SK-N-SH (cell line): Measurements from ENCODE around the gene PDS5A.

ENCODE experiments used
- CTCF ChIP-seq: fragments of 200-600 bp; sonication (generic); IDR thresholded peaks from 2 replicates; pipeline ENCODE4 v1.6.1; 2017; ENCODE audit warnings: antibody characterized with exemption, mild to moderate bottlenecking, moderate library complexity
- ELF1 ChIP-seq: IDR thresholded peaks from 2 replicates; pipeline ENCODE4 v1.4.0; 2012
- EP300 ChIP-seq, 2 experiments: IDR thresholded peaks; 2 replicates each; pipeline versions ENCODE4 v1.4.0 to v1.6.1; 2012; ENCODE audit warnings: borderline replicate concordance in 1 of 2, low read depth in 1 of 2, low read length in 1 of 2
- FOXM1 ChIP-seq: IDR thresholded peaks from 2 replicates; pipeline ENCODE4 v1.4.0; 2012; ENCODE audit warnings: low read depth, mild to moderate bottlenecking
- GATA2 ChIP-seq: sonication (generic); formaldehyde crosslinking; IDR thresholded peaks from 2 replicates; pipeline ENCODE4 v1.5.0; 2020; ENCODE audit warnings: mild to moderate bottlenecking, missing genetic modification reagents
- IRF3 ChIP-seq: fragments of 150-350 bp; IDR thresholded peaks from 2 replicates; pipeline ENCODE4 v1.6.1; 2016; ENCODE audit warnings: mild to moderate bottlenecking, low read depth, low read length
- MAX ChIP-seq: IDR thresholded peaks from 2 replicates; pipeline ENCODE4 v1.4.0; 2012; ENCODE audit warnings: low read depth
- MXI1 ChIP-seq: IDR thresholded peaks from 2 replicates; pipeline ENCODE4 v1.6.1; 2012; ENCODE audit warnings: mild to moderate bottlenecking, low read depth, low read length, improper control_type of control experiment
- POLR2AphosphoS5 ChIP-seq: IDR thresholded peaks from 2 replicates; pipeline ENCODE4 v1.6.1; 2012; ENCODE audit warnings: low read depth, low read length
- RXRA ChIP-seq: IDR thresholded peaks from 2 replicates; pipeline ENCODE4 v1.4.0; 2012; ENCODE audit warnings: low read depth, mild to moderate bottlenecking, borderline replicate concordance
- TCF12 ChIP-seq: IDR thresholded peaks from 2 replicates; pipeline ENCODE4 v1.4.0; 2012
- TEAD4 ChIP-seq: IDR thresholded peaks from 2 replicates; pipeline ENCODE4 v1.4.0; 2012; ENCODE audit warnings: mild to moderate bottlenecking, borderline replicate concordance; ENCODE audit not compliant: insufficient read depth

DNA sequence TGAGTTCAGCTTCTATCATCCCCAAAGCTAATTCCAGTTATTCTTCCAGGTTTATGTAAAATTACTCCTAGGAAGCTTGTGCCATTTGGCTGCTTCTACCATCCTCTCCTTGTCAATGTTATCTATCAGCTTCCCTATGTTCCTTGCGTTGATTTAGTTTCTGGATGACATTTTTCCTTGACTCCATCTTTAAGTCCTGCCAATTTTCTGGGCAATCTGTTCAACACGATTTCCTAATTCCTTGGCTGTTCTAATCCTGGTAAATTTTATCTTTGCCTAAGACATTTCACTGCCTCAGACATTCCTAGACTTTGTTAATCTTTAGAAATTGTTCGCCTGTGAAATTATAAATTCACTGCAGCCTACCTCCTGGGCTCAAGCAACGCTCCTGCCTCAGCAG is 125.1 kb downstream of the PDS5A start:
- no peak for TF ChIP-seq MAX
- TF ChIP-seq EP300 (IDR thresholded peaks at IDR 0.05; ENCODE audit: borderline replicate concordance in 1 of 2, low read depth in 1 of 2, low read length in 1 of 2) = no peak
- TF ChIP-seq FOXM1 = no peak
- no peak for TF ChIP-seq GATA2 (CRISPR knock-in tag)
- no peak for TF ChIP-seq MXI1
- TF ChIP-seq CTCF = no peak
- no peak for TF ChIP-seq ELF1
- TF ChIP-seq POLR2AphosphoS5 = no peak
- no peak for TF ChIP-seq RXRA
- TF ChIP-seq TEAD4 = no peak
- TF ChIP-seq TCF12 = no peak
- no peak for TF ChIP-seq IRF3
